Measurements from ENCODE around the gene PHF11.

DNA sequence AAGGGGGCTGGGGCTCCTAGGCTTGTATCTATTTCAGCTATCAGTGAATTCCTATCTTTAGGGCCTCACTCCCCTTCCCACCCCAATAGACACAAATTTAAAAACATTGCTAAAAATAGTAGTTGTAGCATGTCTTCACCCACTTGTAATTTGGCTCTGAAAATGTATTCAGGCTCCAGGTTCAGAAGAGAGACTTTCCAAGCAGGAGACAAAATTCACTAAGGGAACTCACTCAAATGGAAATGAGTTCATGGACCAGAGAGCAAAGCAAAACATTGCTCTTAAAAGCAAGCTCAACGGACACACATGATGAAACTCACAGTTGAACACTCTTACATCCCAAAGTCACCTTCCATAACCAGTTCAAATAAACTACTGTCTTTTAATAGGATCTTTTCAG, 36.8 kb downstream of the PHF11 start:
- TF ChIP-seq POLR2A (IDR thresholded peaks at IDR 0.05; ENCODE audit: low read depth, low read length) (no peak), EZH2 (IDR thresholded peaks at IDR 0.05; ENCODE audit: borderline replicate concordance, low read depth, low read length, severe bottlenecking) (no peak), POLR2AphosphoS5 (IDR thresholded peaks at IDR 0.05; ENCODE audit: insufficient read depth, low read depth, low read length) (no peak), GATA2 (IDR thresholded peaks at IDR 0.05; ENCODE audit: insufficient read depth, insufficient read length, low read depth, low read length) (no peak), MYC (IDR thresholded peaks at IDR 0.05; ENCODE audit: low read depth, low read length) (no peak)
- TF ChIP-seq, protein P1, sequence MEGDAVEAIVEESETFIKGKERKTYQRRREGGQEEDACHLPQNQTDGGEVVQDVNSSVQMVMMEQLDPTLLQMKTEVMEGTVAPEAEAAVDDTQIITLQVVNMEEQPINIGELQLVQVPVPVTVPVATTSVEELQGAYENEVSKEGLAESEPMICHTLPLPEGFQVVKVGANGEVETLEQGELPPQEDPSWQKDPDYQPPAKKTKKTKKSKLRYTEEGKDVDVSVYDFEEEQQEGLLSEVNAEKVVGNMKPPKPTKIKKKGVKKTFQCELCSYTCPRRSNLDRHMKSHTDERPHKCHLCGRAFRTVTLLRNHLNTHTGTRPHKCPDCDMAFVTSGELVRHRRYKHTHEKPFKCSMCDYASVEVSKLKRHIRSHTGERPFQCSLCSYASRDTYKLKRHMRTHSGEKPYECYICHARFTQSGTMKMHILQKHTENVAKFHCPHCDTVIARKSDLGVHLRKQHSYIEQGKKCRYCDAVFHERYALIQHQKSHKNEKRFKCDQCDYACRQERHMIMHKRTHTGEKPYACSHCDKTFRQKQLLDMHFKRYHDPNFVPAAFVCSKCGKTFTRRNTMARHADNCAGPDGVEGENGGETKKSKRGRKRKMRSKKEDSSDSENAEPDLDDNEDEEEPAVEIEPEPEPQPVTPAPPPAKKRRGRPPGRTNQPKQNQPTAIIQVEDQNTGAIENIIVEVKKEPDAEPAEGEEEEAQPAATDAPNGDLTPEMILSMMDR (IDR thresholded peaks at IDR 0.05; ENCODE audit: extremely low read depth in 1 of 2, insufficient read depth in 1 of 2, low read depth in 1 of 2, low read length in 2 of 2) = no peak
- TF ChIP-seq, protein P2, sequence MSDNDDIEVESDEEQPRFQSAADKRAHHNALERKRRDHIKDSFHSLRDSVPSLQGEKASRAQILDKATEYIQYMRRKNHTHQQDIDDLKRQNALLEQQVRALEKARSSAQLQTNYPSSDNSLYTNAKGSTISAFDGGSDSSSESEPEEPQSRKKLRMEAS (IDR thresholded peaks at IDR 0.05; ENCODE audit: insufficient read depth, insufficient read length) = no peak

Measured in endothelial cell of umbilical vein (primary cell).